Smooth muscle cell (in vitro differentiated cells): Measurements from ENCODE around the gene SPTBN5. TPM values are rescaled to one million over a fixed set of nuclear protein-coding genes. Genes with fewer than 3 reads are reported as not detected.

Source experiments
- DNase-seq: peaks from one replicate; lab custom pipeline; 2025; ENCODE audit not compliant: unreplicated experiment; lab: John Stamatoyannopoulos, UW
- H2AFZ ChIP-seq: fragments of 200-600 bp; sonication (generic); 2 replicates; pipeline ENCODE4 v1.6.0; 2016; ENCODE audit warnings: antibody characterized with exemption, low read depth, mild to moderate bottlenecking
- H3F3A ChIP-seq: fragments of 200-600 bp; sonication (generic); 2 replicates; pipeline ENCODE4 v1.6.0; 2017; ENCODE audit warnings: antibody characterized with exemption, low read depth
- H3K27ac ChIP-seq: fragments of 200-600 bp; sonication (generic); 2 replicates; pipeline ENCODE4 v1.5.1; 2016; ENCODE audit warnings: low read depth, mild to moderate bottlenecking
- H3K27me3 ChIP-seq: fragments of 200-600 bp; sonication (generic); 2 replicates; pipeline ENCODE4 v1.6.1; 2016; ENCODE audit warnings: low read depth, mild to moderate bottlenecking
- H3K36me3 ChIP-seq: fragments of 200-600 bp; sonication (generic); 2 replicates; pipeline ENCODE4 v1.5.1; 2016; ENCODE audit warnings: low read depth
- H3K4me1 ChIP-seq: fragments of 200-600 bp; sonication (generic); 2 replicates; pipeline ENCODE4 v1.5.1; 2016; ENCODE audit warnings: low read depth
- H3K4me2 ChIP-seq: fragments of 200-600 bp; sonication (generic); 2 replicates; pipeline ENCODE4 v1.6.0; 2016; ENCODE audit warnings: mild to moderate bottlenecking
- H3K4me3 ChIP-seq: fragments of 200-600 bp; sonication (generic); 2 replicates; pipeline ENCODE4 v1.5.1; 2016; ENCODE audit warnings: mild to moderate bottlenecking
- H3K79me2 ChIP-seq: fragments of 200-600 bp; sonication (generic); 2 replicates; pipeline ENCODE4 v1.6.0; 2016; ENCODE audit warnings: low read depth, mild to moderate bottlenecking
- H3K9ac ChIP-seq: fragments of 200-600 bp; sonication (generic); 2 replicates; pipeline ENCODE4 v1.6.0; 2016; ENCODE audit warnings: low read depth
- H3K9me3 ChIP-seq: fragments of 200-600 bp; sonication (generic); replicated peaks from 2 replicates; pipeline ENCODE4 v1.5.1; 2016; ENCODE audit warnings: low read depth
- H4K20me1 ChIP-seq: fragments of 200-600 bp; sonication (generic); 2 replicates; pipeline ENCODE4 v1.6.0; 2016; ENCODE audit warnings: low read depth
- CTCF ChIP-seq: fragments of 200-600 bp; sonication (generic); IDR thresholded peaks from 2 replicates; pipeline ENCODE4 v1.5.1; 2017; ENCODE audit warnings: borderline replicate concordance, mild to moderate bottlenecking, antibody characterized with exemption; ENCODE audit not compliant: insufficient read depth, poor library complexity, severe bottlenecking
- WGBS: methylation state at CpG from one replicate; pipeline ENCODE4 v1.1.7; 2016; ENCODE audit warnings: low lambda C conversion rate; 5-methylcytosine and 5-hydroxymethylcytosine counted together
- polyA plus RNA-seq: library from polyadenylated mRNA; unstranded; fragments of >200 nt; fragmentation: Nextera tagmentation; extraction: Ambion mirVana; gene quantifications from 2 replicates; pipeline ENCODE4 v1.2.1, GENCODE V29; 2016
- total RNA-seq: library from RNA; depleted of rRNA; stranded (reverse); fragments of >200 nt; gene quantifications from 2 replicates; pipeline ENCODE4 v1.2.3, GENCODE V29; 2014

SPTBN5 gene
- total RNA-seq (0.04 and 0.13 TPM in 2 replicates), polyA plus RNA-seq (0.08 and 1.1 TPM in 2 replicates)

- Histone ChIP-seq H3F3A (no peaks in the 10 kb centered on the region), H3K79me2 (no peaks in the 10 kb centered on the region), H3K36me3 (no peaks in the 10 kb centered on the region), H3K27me3 (no peaks in the 10 kb centered on the region), H2AFZ (no peak within 1 kb of the TSS), H3K4me3 (no peak within 1 kb of the TSS), H3K4me2 (peak within 1 kb of the TSS; percentile 56), H3K9me3 (no peaks in the 10 kb centered on the region), H3K9ac (no peak within 1 kb of the TSS), H4K20me1 (no peaks in the 10 kb centered on the region), H3K27ac (peak within 1 kb of the TSS; percentile 24), H3K4me1 (peaks cover 11% of the 10 kb centered on the region)
- TF ChIP-seq CTCF, result no peak
- no peak for DNase-seq
- 89% methylated on average over 15 of the region's 15 CpGs for WGBS
Observed at GRCh38 chr15:41893422-41894250, at the start of gene SPTBN5. Gene SPTBN5 (minus strand): TSS chr15:41894053. CDS start chr15:41893497, 556 bp downstream.

GRCh38 chr15:41942886-41943285 lies 49.0 kb upstream of the SPTBN5 start:
- Histone ChIP-seq H3K27ac (peak overlapping the region; percentile 21), H3K4me1 (peaks cover 34% of the 10 kb centered on the region), H3K9ac (no peak overlapping the region), H3K4me2 (no peak overlapping the region), H4K20me1 (peaks cover 21% of the 10 kb centered on the region), H3K4me3 (no peak overlapping the region), H3F3A (peaks cover 9% of the 10 kb centered on the region), H3K27me3 (no peaks in the 10 kb centered on the region), H3K36me3 (no peaks in the 10 kb centered on the region), H2AFZ (no peak overlapping the region), H3K79me2 (no peaks in the 10 kb centered on the region), H3K9me3 (no peaks in the 10 kb centered on the region)
- TF ChIP-seq CTCF, result no peak
- 85% methylated on average over 7 of the region's 7 CpGs for WGBS
- DNase-seq, result no peak

GRCh38 chr15:41941644-41942415 lies 48.0 kb upstream of the SPTBN5 start:
- no peaks in the 10 kb centered on the region for H3K9me3 ChIP-seq
- H2AFZ ChIP-seq, result no peak overlapping the region
- H3K4me2 ChIP-seq, result no peak overlapping the region
- H3K4me1 ChIP-seq, result peaks cover 34% of the 10 kb centered on the region
- TF ChIP-seq CTCF, result no peak
- H3K27ac ChIP-seq, result no peak overlapping the region
- H3K9ac ChIP-seq, result no peak overlapping the region
- H4K20me1 ChIP-seq, result peaks cover 17% of the 10 kb centered on the region
- DNase-seq, result no peak
- no peaks in the 10 kb centered on the region for H3K79me2 ChIP-seq
- WGBS, result 87% methylated on average over 22 of the region's 22 CpGs
- H3K4me3 ChIP-seq, result no peak overlapping the region
- no peaks in the 10 kb centered on the region for H3K27me3 ChIP-seq
- peaks cover 9% of the 10 kb centered on the region for H3F3A ChIP-seq
- H3K36me3 ChIP-seq, result no peaks in the 10 kb centered on the region
